ENCODE results near the gene RALGPS1.

- TF ChIP-seq CTCF (conservative IDR thresholded peaks at IDR 0.05; ENCODE audit: low read length) (no peak), EZH2phosphoT487 (IDR thresholded peaks at IDR 0.05; ENCODE audit: borderline replicate concordance, low read depth, low read length) (no peak)
Measured at GRCh38 chr9:127161081-127161624, 246.6 kb downstream of the RALGPS1 start.

Measured in OCI-LY7 (cell line).